Fibroblast of mammary gland (primary cell): Measurements from ENCODE around the gene CENPP.
A peak's percentile ranks its signal among the peaks of the same experiment; 100 is the strongest.

Experiments
- DNase-seq: peaks from one replicate; pipeline ENCODE4 v3.0.0-alpha.2; 2010; ENCODE audit warnings: low read depth
- H3K4me3 ChIP-seq: 2 replicates; pipeline ENCODE4 v1.5.1; 2011; ENCODE audit warnings: low read depth, mild to moderate bottlenecking, low read length, moderate library complexity; ENCODE audit not compliant: control insufficient read depth
- CTCF ChIP-seq: conservative IDR thresholded peaks from 2 replicates; pipeline ENCODE4 v1.5.1; 2011; ENCODE audit warnings: low read depth, low read length, inconsistent platforms; ENCODE audit not compliant: control insufficient read depth, insufficient read depth

Gene CENPP

DNA sequence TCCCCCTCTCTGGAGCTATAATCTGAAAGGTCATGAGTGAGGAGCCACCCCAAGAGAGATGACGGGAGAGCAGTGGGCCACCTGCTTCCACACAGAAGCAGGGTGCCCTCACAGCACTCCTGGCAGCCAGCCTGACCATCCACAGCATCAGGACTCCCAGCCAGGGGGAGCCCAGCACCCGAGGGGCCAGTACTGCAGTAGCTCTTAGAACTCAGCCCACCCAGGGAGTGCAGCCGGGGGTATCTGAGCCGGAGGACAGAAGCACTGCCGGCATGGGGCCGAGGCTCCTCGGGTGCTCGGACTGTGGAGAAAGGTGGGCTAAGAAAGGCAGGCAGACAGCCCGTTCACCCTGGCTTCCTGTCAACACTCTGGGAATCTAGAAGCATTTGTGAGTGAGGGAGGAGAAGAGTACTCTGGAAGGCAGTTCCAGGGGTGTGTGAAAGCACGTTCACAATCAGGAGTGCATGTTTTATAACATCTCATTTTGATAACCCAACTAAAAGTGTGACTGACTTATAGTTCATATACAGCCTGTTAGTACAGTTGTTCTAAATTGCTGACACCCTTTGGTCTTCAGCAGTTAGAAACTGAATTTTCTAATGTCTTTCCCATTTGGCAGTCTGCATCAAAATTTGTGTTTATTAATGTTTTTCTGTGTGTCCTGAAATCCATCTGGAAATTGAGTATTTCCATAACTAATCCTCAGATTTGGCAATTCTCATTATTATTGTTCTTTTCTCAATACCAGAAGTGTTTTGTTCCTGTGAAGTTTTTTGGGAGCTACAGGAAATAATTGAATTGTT, 182.5 kb downstream of the CENPP start:
- no peak for DNase-seq
- TF ChIP-seq CTCF = peak; percentile 3
- H3K4me3 ChIP-seq = no peak overlapping the region

DNA sequence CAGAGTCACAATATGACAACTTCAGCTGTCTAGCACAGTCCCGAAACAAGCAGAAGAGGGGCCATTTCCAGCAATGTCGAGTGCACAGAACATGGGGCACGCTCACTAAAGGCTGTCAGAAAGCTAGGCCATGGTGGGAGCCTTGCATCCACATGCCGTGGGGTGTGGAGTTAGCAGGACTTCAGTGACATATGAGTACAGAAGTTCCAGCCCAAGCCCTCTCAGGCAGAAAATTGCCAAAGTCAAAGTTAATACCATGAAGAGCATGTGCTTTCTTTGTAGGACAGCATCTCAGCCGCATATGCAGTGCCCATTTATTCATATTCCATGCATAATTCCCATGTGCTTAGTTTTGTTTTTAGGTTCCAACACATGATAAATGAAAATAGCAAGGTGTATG, 183.3 kb downstream of the CENPP start:
- H3K4me3 ChIP-seq = no peak overlapping the region

DNA sequence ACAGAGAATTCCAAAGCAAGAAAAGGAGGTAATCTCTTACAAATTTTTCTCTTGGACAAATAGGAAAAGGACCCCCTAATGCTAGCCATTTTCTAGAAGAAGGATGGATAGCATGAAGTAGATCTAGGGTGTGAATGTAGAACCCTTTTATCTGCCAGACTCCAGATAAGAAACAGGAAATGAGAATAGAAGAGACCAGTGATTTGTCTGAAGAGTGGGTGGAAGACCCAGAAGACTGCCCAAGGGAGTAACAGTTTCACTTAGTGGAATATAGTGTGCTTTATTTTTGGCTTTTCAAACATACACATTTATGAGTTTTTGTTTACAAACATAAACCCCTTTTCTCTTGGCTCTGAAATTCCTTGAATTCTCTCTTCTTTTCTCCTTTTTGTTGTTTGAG, 185.0 kb downstream of the CENPP start:
- DNase-seq = no peak
- no peak overlapping the region for H3K4me3 ChIP-seq
- no peak for TF ChIP-seq CTCF

More for the DNA sequence above, 183.3 kb downstream of the CENPP start:
- no peak for TF ChIP-seq CTCF
- DNase-seq = no peak

GRCh38 chr9:92512622-92513021, 186.9 kb downstream of the CENPP start:
- TF ChIP-seq CTCF = no peak
- H3K4me3 ChIP-seq = no peak overlapping the region
- no peak for DNase-seq

GRCh38 chr9:92513349-92513748, 187.6 kb downstream of the CENPP start:
- TF ChIP-seq CTCF = no peak
- H3K4me3 ChIP-seq = no peak overlapping the region
- DNase-seq = no peak

GRCh38 chr9:92514635-92515034, 188.9 kb downstream of the CENPP start:
- no peak for DNase-seq
- TF ChIP-seq CTCF = no peak
- H3K4me3 ChIP-seq = no peak overlapping the region

DNA sequence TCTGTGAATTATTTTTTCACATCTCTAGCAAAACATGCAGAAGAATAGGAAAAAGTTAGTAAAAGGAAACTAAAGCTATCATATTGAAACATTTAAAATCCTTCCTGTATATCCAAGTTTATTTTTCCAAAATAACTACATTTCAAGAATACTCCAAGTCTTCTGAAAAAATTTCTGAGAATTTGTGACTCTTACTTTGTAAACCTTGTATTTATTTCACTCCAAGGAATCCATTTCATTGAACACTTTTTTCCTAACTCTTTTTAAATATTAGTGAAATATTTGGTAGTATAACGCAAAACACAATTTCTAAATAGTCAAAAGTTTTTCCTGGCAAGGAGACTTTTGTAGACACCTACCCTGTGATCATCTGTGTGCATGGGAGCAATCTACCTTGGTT, 190.8 kb downstream of the CENPP start:
- DNase-seq = no peak
- H3K4me3 ChIP-seq = no peak overlapping the region
- TF ChIP-seq CTCF = no peak
